Gastrocnemius medialis (tissue), 4 donors: ENCODE measurements around the gene RRBP1.

Experiments
- POLR2A ChIP-seq, 2 donors: fragments of 450-650 bp; IDR thresholded peaks; one replicate each; pipeline ENCODE4 v1.6.1; 2017; ENCODE audit warnings: antibody characterized with exemption in 2 of 2, mild to moderate bottlenecking in 2 of 2, moderate library complexity in 2 of 2
- TF ChIP-seq, protein P1 (sequence below), 5 experiments: fragments of 450-650 bp in 3 of 5; fragments of 200-600 bp in 2 of 5; sonication (generic) in 2 of 5; IDR thresholded peaks in 4 of 5; conservative IDR thresholded peaks in 1 of 5; 1 replicate in 4 of 5; 2 replicates in 1 of 5; pipeline ENCODE4 v1.5.1; 2016 to 2019; ENCODE audit warnings: antibody characterized with exemption in 5 of 5, mild to moderate bottlenecking in 3 of 5, moderate library complexity in 3 of 5

DNA sequence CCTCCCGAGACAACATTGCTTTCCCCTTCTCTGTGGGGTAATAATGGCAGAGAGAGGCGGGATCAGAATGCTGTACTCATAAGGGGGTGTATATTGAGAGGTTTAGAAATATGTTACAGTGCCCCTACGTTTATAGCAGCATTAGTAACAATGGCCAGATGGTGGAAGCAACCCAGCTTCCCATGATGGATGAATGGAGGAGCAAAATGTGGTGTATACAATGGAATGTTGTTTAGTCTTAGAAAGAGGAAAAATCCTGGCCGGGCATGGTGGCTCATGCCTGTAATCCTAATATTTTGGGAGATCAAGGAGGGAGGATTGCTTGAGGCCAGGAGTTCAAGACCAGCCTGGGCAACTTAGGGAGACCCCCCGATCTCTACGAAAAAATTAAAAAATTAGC is 30.7 kb upstream of the RRBP1 start:
- TF ChIP-seq, protein P1, sequence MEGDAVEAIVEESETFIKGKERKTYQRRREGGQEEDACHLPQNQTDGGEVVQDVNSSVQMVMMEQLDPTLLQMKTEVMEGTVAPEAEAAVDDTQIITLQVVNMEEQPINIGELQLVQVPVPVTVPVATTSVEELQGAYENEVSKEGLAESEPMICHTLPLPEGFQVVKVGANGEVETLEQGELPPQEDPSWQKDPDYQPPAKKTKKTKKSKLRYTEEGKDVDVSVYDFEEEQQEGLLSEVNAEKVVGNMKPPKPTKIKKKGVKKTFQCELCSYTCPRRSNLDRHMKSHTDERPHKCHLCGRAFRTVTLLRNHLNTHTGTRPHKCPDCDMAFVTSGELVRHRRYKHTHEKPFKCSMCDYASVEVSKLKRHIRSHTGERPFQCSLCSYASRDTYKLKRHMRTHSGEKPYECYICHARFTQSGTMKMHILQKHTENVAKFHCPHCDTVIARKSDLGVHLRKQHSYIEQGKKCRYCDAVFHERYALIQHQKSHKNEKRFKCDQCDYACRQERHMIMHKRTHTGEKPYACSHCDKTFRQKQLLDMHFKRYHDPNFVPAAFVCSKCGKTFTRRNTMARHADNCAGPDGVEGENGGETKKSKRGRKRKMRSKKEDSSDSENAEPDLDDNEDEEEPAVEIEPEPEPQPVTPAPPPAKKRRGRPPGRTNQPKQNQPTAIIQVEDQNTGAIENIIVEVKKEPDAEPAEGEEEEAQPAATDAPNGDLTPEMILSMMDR (IDR thresholded peaks at IDR 0.05 in 4 of 5, conservative IDR thresholded peaks at IDR 0.05 in 1 of 5): no peak
- TF ChIP-seq POLR2A (IDR thresholded peaks at IDR 0.05): no peak
